Activated T-cell treated with anti-CD3 and anti-CD28 coated beads, Interleukin-2, amount 50 U/mL, for 4 hours (primary cell): ENCODE results near the gene CLK3. TPM values are rescaled to one million over a fixed set of nuclear protein-coding genes. Genes with fewer than 3 reads are reported as not detected.
"Not testable (repeated sequence)": the region's sequence is repeated elsewhere in the genome, so short reads cannot be mapped to it uniquely, and the experiment has no call there.

Experiments used
- ATAC-seq, 2 donors: fragments of 200-7000 bp; cut with Tn5 transposase; one replicate each; pipeline ENCODE4 v1.10.0; 2021
- DNase-seq: peaks from one replicate; pipeline ENCODE4 v3.0.0-alpha.2; 2020
- H3K27me3 Mint-ChIP-seq: one replicate; pipeline ENCODE4 v1.8.0; 2021; ENCODE audit warnings: low read depth, mixed read lengths
- H3K36me3 Mint-ChIP-seq: one replicate; pipeline ENCODE4 v1.8.0; 2022; ENCODE audit warnings: mixed read lengths; ENCODE audit not compliant: insufficient read depth
- H3K4me1 Mint-ChIP-seq: one replicate; pipeline ENCODE4 v1.8.0; 2021; ENCODE audit warnings: low read depth, mixed read lengths
- H3K4me3 Mint-ChIP-seq: one replicate; pipeline ENCODE4 v1.8.0; 2021; ENCODE audit warnings: mild to moderate bottlenecking, moderate library complexity, mixed read lengths
- H3K9me3 Mint-ChIP-seq: one replicate; pipeline ENCODE4 v1.8.0; 2021; ENCODE audit warnings: mixed read lengths
- total RNA-seq, 3 donors: library from RNA; stranded (reverse); gene quantifications; one replicate each; pipeline ENCODE4 v1.2.1, GENCODE V29; 2021

CLK3 gene
- total RNA-seq, 3 donors from 2014 or later: 74.0 to 78.2 (median 74.8) TPM

DNA sequence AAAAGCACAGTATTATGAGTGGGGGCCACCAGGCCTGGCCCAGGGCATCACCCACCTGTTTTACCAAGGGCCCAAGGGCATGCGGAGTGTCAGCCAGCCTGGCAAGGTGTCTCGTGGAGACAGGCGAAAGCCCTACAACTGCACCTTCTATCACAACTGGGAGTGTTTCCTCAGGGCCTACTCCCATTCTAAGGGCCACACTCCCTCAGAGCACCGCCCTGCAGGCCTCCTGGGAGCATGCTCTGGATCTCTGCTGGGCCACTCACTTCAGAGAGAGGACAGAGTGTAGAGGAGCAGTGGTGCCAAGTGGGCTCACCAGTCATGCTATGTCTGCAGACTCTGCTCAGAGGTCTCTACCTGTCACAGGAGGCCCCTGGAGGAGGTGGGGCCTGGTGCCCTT, 21.2 kb upstream of the CLK3 start:
- H3K9me3 Mint-ChIP-seq: no peaks in the 10 kb centered on the region
- H3K4me3 Mint-ChIP-seq: no peak overlapping the region
- DNase-seq (no peak), ATAC-seq (no peak)
- no peaks in the 10 kb centered on the region for H3K27me3 Mint-ChIP-seq
- H3K4me1 Mint-ChIP-seq: peaks cover 17% of the 10 kb centered on the region
- peaks cover 16% of the 10 kb centered on the region for H3K36me3 Mint-ChIP-seq

DNA sequence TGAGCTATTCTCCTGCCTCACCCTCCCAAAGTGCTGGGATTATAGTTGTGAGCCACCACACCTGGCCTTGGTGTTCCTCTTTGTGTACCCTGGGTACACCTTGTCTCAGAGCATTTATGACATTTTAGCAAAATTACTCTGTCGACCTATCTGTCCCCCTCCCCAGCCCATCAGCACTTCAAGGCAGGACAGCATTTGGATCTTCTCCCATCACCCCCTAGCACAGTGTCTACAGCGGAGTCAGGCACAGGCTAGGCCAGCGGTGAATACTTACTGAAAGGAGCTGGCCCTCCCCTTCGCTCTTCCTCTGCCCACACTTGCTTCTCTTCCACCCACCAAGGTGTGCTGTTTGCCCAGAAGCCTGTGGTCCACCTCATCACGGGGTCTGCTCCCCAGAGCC, 20.4 kb upstream of the CLK3 start:
- peaks cover 12% of the 10 kb centered on the region for H3K36me3 Mint-ChIP-seq

DNA sequence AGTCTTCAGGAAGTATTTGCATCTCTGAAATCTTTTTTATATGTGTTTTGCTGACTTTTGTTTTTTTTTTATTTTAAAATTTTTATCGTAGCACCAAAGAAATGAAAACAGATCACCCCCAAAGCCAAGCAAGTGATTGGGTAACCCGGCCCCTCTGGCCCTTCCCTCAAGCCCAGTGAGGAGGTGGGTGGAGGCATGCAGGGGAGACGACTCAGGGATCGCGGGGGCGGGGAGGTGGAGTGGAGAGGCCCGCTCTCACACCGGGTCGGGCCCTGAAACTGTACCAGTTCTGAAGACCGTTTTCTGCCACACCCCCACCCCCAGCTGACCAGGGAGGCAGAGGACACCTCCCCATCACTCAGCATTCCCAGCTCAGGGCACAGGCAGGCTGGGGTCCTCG, 18.9 kb upstream of the CLK3 start:
- H3K4me1 Mint-ChIP-seq: peaks cover 17% of the 10 kb centered on the region
- peaks cover 10% of the 10 kb centered on the region for H3K36me3 Mint-ChIP-seq
- not testable (repeated sequence) for H3K4me3 Mint-ChIP-seq, DNase-seq, ATAC-seq, H3K9me3 Mint-ChIP-seq, H3K27me3 Mint-ChIP-seq

More for the DNA sequence above, 20.4 kb upstream of the CLK3 start:
- ATAC-seq (no peak), DNase-seq (no peak)
- no peaks in the 10 kb centered on the region for H3K27me3 Mint-ChIP-seq
- no peak overlapping the region for H3K4me3 Mint-ChIP-seq
- H3K4me1 Mint-ChIP-seq: peaks cover 17% of the 10 kb centered on the region
- no peaks in the 10 kb centered on the region for H3K9me3 Mint-ChIP-seq

DNA sequence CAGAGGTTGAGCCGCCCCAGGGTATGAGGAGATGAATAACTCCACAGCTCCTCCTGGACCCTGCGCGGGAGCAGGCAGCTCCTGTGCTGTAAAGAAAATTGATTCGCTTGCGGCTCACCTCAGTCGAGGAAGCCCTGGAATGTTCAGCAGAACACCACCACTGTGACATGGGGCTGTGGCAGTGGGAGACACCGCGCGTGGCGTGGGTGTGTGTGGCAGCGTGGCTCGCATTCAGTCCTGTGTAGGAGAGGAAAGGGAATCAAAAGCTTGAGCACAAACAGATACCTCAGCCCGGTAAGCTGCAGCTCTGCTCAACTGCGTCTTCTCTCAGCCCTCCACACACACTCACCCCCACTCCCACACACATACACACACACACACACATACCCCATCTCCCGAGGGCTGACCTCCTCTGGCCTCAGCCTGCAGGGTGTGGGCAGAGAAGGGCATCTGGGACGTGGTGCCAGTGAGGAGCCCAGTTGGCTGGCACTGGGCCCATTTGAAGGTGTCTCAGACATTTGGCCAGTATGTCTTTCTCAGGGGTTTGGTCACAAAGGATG, 18.4 kb upstream of the CLK3 start:
- Mint-ChIP-seq H3K4me1 (peaks cover 17% of the 10 kb centered on the region), H3K36me3 (peaks cover 10% of the 10 kb centered on the region)
- not testable (repeated sequence) for H3K27me3 Mint-ChIP-seq, H3K4me3 Mint-ChIP-seq, DNase-seq, H3K9me3 Mint-ChIP-seq, ATAC-seq

DNA sequence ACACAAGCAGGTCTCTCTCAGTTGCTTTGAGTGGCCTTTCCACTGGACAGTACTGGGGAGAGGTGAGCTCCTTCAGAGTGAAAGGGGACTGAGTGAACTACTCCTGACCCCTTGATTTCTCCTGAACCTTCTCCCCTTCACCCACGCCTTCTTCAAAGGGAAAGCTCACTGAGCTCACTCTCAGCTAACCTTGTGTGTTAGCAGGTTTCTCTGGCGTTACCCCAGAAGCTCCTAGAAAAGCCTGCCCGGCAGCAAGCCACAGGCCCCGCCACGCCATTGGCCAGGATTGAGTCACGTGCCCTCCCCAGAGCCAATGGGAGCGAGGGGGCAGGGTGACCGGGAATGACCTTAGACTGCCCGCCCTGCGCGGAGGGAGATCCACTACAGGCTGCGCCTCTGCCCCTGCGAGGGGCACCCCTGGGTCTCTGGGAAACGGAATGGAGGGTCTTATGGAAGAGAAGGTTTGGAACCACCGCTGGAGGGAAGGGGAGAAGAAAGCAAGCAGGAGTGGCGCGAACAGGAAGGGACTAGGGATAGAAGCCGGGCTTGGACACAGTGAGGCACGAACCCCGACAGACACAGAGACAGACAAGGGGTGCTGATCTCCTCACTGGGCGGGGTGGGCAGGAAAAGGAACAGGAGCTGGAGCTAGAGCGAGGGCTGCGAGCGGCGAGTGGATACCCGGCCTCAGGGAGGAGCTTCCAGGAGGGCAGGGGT, 17.4 kb upstream of the CLK3 start:
- ATAC-seq (peak; percentile 99), DNase-seq (peak; percentile 81)
- no peaks in the 10 kb centered on the region for H3K27me3 Mint-ChIP-seq
- peaks cover 9% of the 10 kb centered on the region for H3K36me3 Mint-ChIP-seq
- H3K4me3 Mint-ChIP-seq: peak overlapping the region; percentile 97
- peaks cover 17% of the 10 kb centered on the region for H3K4me1 Mint-ChIP-seq
- no peaks in the 10 kb centered on the region for H3K9me3 Mint-ChIP-seq

DNA sequence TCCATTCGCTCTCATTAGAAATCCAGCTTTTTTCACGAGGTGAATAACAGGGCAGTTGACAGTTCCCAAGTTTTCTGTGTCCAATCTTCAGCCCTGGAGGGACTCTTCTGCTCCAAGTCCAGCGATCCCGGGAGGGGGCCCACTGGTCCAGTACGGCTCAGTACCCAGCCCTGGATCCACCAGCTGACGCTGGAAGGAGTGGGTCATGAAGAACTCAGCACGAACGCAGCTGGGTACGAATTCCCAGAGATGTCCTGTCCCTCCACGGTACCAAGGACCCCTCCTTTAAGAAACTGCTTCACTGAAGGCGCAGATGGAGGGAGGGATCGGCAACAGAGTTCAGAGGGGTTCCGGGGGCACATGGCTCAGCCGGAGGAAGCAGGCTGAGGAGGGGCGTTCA, 16.5 kb upstream of the CLK3 start:
- DNase-seq (no peak), ATAC-seq (no peak)
- H3K36me3 Mint-ChIP-seq: peaks cover 5% of the 10 kb centered on the region
- no peaks in the 10 kb centered on the region for H3K27me3 Mint-ChIP-seq
- peaks cover 17% of the 10 kb centered on the region for H3K4me1 Mint-ChIP-seq
- H3K4me3 Mint-ChIP-seq: peak overlapping the region; percentile 97
- no peaks in the 10 kb centered on the region for H3K9me3 Mint-ChIP-seq

DNA sequence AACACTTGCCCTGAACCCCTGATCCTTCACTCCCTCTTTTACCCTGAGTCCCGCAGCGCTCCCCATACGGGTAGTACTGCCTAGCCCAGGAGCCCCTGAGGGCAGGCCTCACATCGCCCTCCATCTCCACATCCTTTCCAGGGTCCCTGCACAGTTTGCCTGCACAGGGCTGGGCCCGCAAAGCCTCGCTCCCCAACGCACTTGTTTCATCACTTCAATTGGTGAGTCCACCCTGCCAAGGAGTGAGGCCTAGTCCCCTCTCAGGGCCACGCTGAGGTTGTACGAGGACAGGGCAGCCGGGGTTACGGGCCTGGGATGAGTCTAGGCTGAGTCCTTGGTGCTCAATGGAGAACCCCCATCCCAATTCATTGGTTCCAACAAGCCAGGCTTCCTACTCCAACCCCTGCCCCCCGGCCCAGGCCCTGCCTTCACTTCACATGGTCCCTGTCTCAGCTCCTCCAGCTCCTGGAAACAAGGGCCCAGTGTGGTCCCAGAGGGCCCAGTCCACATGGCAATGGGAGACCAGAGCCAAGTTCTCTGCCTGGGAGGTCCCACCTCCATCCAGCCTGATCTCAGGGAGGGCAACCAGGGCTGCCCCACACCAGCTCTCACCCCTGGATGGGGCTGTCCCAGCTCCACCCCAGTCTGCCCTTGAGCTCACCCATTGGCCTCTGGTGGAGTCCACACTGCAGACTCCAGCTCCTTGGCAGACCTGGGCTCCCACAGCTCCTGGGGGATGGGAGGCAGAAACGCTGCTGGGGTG, 12.4 kb upstream of the CLK3 start:
- Mint-ChIP-seq H3K27me3 (no peaks in the 10 kb centered on the region), H3K4me1 (peaks cover 11% of the 10 kb centered on the region), H3K9me3 (no peaks in the 10 kb centered on the region), H3K4me3 (no peak overlapping the region), H3K36me3 (no peaks in the 10 kb centered on the region)
- ATAC-seq (no peak), DNase-seq (no peak)

DNA sequence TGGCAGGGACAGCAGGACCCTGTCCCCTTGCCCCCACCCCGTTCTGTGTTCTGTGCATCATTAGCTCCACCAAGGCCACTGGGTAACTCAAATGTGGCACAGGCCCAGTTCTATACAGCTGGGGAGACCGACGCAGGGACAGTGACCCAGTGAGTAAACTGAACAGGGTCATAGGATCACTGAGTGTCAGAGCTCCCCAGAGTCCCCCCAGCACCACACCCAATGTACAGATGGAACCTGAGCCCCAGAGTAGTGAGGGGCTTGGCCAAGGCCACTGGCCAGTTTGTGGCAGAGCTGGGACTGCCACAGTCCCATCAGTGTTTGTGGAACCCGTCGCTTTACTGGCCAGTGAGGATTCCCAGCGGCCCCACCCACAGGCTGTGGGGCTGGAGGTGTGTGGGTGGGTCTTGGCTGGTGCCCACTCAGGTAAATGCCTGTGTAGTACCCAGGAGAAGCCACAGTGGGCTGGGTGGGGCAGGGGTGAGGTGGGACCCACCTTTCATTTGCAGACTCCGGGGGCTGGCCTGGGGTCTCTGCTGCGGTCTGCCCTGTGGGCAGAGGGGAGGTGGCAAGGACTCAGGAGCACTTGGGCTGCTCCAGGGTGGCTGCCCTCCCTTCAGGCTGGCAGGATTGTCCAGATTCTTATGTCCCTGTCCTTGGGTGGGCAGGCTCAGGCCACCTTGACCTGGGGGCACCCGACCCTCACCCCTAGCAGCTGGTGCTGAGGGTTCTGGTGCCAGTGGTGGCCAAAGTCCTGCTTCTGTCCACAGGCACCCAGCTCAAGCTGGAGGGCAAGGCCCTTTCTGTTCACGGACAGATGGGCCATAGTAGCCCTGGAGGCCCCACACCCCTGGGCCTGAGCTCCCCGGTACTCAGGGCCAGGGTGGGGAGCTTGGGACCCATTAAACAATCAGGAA, 11.6 kb upstream of the CLK3 start:
- Mint-ChIP-seq H3K36me3 (no peaks in the 10 kb centered on the region), H3K4me3 (no peak overlapping the region), H3K9me3 (no peaks in the 10 kb centered on the region), H3K27me3 (no peaks in the 10 kb centered on the region), H3K4me1 (peaks cover 3% of the 10 kb centered on the region)
- ATAC-seq (no peak), DNase-seq (no peak)

DNA sequence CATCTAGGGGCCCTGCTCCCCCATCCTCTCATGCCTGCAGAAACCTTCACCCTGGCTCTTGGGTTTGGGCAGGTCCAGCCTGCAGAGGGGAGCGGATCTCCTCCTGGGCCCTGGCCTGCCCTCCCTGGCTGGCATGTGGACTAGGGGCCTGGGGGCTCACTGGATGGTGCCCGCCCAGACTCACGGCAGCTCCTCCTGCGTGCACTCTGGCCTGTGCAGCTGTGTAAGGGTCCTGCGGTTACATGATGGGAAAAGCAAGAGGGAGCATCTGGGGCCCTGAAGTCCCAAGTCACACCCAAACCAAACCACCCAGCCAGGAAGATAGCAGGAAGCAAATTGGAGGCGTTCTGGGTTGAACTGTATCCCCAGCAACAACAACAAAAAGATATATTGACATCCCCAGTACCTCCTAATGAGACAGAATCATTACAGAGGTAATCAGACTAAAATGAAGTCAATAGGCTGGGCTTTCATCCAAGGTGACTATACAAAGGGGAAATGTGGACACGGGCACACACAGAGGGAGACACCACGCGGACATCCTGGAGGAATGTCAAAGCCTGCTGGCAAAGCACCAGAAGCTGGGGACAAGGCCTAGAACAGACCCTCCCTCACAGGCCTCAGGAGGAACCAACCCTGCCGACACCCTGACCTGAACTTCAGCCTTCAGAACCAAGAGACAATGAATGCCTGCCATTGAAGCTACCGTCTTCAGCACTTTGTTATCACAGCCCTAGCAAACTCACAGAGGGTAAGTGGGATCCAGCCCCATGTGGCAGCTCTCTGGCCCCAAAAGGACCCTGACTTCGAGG, 10.4 kb upstream of the CLK3 start:
- Mint-ChIP-seq H3K36me3 (no peaks in the 10 kb centered on the region), H3K27me3 (no peaks in the 10 kb centered on the region), H3K4me1 (no peaks in the 10 kb centered on the region), H3K9me3 (no peaks in the 10 kb centered on the region), H3K4me3 (no peak overlapping the region)
- DNase-seq: no peak
- ATAC-seq: no peak

DNA sequence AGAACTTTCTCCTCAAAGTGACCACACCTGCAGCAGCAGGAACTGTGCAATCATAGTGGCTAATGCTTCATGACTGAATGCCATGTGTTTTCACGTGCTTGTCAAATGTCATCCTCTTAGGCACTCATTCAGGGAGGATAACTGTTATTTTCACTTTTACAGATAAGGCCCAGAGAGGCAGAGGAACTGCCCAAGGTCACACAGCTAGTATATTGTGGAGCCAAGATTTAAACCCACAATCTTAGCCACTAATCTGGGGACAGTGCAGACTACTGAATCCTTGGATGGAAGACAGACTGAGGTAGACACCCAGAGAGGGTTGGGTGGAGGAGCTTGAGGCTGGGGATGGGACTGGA, 9.9 kb upstream of the CLK3 start:
- H3K4me3 Mint-ChIP-seq: no peak overlapping the region
- no peaks in the 10 kb centered on the region for H3K36me3 Mint-ChIP-seq
- ATAC-seq (no peak), DNase-seq (no peak)
- H3K27me3 Mint-ChIP-seq: no peaks in the 10 kb centered on the region
- no peaks in the 10 kb centered on the region for H3K4me1 Mint-ChIP-seq
- no peaks in the 10 kb centered on the region for H3K9me3 Mint-ChIP-seq

DNA sequence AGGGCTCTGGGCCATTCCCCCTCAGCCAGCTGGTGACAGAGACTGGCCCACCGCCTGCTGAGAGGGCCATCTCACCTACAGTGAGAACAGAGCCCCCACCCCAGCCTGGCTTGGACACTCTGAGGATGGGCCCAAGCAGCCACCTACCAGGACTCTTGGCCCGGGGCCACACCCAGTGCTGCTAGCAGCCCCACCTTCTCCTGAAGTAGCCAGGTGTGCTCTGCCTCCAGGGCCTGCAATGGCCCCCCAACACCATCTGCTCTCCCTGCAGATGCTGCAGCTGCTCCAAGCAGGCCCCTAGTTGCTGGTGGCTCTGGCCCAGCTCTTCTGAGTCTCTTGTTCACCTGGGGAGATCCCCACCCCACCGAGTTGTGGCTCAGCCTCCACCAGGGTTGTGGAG, 6.8 kb upstream of the CLK3 start:
- Mint-ChIP-seq H3K36me3 (no peaks in the 10 kb centered on the region), H3K4me3 (no peak overlapping the region), H3K4me1 (peaks cover 3% of the 10 kb centered on the region), H3K27me3 (no peaks in the 10 kb centered on the region), H3K9me3 (no peaks in the 10 kb centered on the region)
- ATAC-seq: no peak
- no peak for DNase-seq

DNA sequence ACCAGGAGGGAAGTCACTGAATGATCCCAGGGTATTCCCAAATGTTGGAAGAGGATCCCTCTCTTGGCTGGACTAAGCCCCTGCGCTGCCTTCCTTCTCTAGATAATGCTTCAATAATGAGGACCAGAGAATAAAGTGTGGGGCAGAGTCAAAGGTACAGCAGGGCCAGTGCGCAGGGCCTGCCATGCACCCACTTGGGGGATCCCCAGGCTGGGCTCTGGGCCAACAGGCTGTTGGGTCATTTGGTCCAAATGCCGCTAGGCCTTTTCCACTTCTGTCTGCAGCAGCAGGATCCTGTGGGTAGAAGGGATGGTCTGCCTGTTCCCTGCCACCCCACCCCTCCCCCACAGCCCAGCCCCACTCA, 5.7 kb upstream of the CLK3 start:
- DNase-seq: no peak

DNA sequence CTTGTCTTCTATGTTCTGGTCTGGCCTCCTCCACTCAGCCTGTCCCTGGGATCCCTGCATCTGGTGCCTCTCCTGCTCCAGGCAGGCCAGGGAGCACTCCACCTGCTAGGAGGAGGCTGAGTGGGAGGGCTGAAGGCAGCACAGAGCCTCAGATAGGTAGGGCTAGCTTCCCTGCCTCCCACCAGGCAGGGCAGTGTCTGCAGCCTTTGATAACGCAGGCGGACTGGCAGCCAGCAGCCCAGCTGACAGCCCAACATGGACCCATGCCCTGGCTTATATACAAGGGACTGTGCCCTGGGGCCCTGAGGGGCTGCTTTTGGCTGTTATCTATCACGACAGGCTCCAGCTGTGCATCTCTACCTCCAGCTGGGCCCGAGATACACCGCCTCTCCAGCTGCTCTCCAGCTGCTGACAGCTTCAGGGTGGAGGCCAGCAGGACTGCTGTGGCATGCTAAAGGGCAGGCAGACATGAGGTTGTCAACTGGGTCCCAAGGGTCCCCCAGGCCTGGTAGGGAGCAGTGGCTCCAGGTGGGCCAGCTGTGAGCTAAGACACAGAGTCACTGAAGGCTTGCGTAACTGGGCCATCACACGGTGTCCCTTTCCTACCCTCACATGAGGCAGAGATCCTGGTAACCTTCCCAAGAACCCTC, 5.2 kb upstream of the CLK3 start:
- Mint-ChIP-seq H3K36me3 (no peaks in the 10 kb centered on the region), H3K9me3 (no peaks in the 10 kb centered on the region), H3K4me1 (peaks cover 3% of the 10 kb centered on the region), H3K27me3 (no peaks in the 10 kb centered on the region), H3K4me3 (no peak overlapping the region)
- DNase-seq: no peak
- no peak for ATAC-seq

More for the DNA sequence above, 5.7 kb upstream of the CLK3 start:
- Mint-ChIP-seq H3K9me3 (no peaks in the 10 kb centered on the region), H3K36me3 (no peaks in the 10 kb centered on the region), H3K27me3 (no peaks in the 10 kb centered on the region), H3K4me1 (peaks cover 3% of the 10 kb centered on the region), H3K4me3 (no peak overlapping the region)
- ATAC-seq: no peak
